Neuronal stem cell (in vitro differentiated cells): Measurements from ENCODE around the gene PARD3.

Source experiments
- DNase-seq: peaks from one replicate; pipeline ENCODE4 v3.0.0-alpha.2; 2013; ENCODE audit warnings: low spot score
- H2AFZ ChIP-seq: one replicate; pipeline ENCODE4 v1.6.1; 2013; ENCODE audit warnings: mild to moderate bottlenecking, low read length, inconsistent platforms
- H2AK5ac ChIP-seq: 2 replicates; pipeline ENCODE4 v1.6.1; 2013; ENCODE audit warnings: low read depth, mild to moderate bottlenecking, inconsistent platforms, low read length, moderate library complexity, mixed read lengths
- H2BK120ac ChIP-seq: 2 replicates; pipeline ENCODE4 v1.6.1; 2013; ENCODE audit warnings: low read depth, mild to moderate bottlenecking, inconsistent platforms, low read length, moderate library complexity, mixed read lengths
- H2BK12ac ChIP-seq: one replicate; pipeline ENCODE4 v1.6.1; 2013; ENCODE audit warnings: low read length, inconsistent platforms
- H2BK15ac ChIP-seq: 2 replicates; pipeline ENCODE4 v1.6.1; 2013; ENCODE audit warnings: mild to moderate bottlenecking, low read length, inconsistent platforms, mixed read lengths
- H2BK5ac ChIP-seq: one replicate; pipeline ENCODE4 v1.6.1; 2013; ENCODE audit warnings: inconsistent platforms, mild to moderate bottlenecking, low read length, moderate library complexity
- H3K14ac ChIP-seq: one replicate; pipeline ENCODE4 v1.6.1; 2013; ENCODE audit warnings: low read length, inconsistent platforms
- H3K18ac ChIP-seq: 2 replicates; pipeline ENCODE4 v1.6.1; 2013; ENCODE audit warnings: low read length, inconsistent platforms
- H3K23ac ChIP-seq: 2 replicates; pipeline ENCODE4 v1.6.1; 2013; ENCODE audit warnings: low read depth, mild to moderate bottlenecking, mixed read lengths, low read length, inconsistent platforms; ENCODE audit not compliant: poor library complexity
- H3K27ac ChIP-seq: replicated peaks from 3 replicates; pipeline ENCODE4 v1.5.1; 2013; ENCODE audit warnings: low read length, inconsistent platforms
- H3K27me3 ChIP-seq, 3 experiments: 2 replicates each; pipeline ENCODE4 v1.6.1; 2013; ENCODE audit warnings: low read length in 3 of 3, mild to moderate bottlenecking in 2 of 3, inconsistent platforms in 1 of 3, low read depth in 1 of 3, mixed read lengths in 1 of 3, moderate library complexity in 1 of 3; ENCODE audit not compliant: control insufficient read depth in 3 of 3, insufficient read depth in 3 of 3
- H3K36me3 ChIP-seq, 2 donors: replicated peaks in 1 of 2; 2 replicates each; pipeline ENCODE4 v1.6.1; 2013; ENCODE audit warnings: low read length in 2 of 2; ENCODE audit not compliant: control insufficient read depth in 2 of 2, insufficient read depth in 2 of 2
- H3K4ac ChIP-seq: 2 replicates; pipeline ENCODE4 v1.6.1; 2013; ENCODE audit warnings: inconsistent platforms, mild to moderate bottlenecking, low read length, moderate library complexity
- H3K4me1 ChIP-seq, 2 donors: 1 replicate in 1 of 2; 2 replicates in 1 of 2; pipeline ENCODE4 v1.6.1; 2013; ENCODE audit warnings: low read length in 2 of 2, low read depth in 1 of 2; ENCODE audit not compliant: control insufficient read depth in 2 of 2, insufficient read depth in 1 of 2
- H3K4me2 ChIP-seq: one replicate; pipeline ENCODE4 v1.6.1; 2013; ENCODE audit warnings: mild to moderate bottlenecking, low read length, inconsistent platforms; ENCODE audit not compliant: insufficient read depth, poor library complexity, severe bottlenecking
- H3K4me3 ChIP-seq, 2 donors: 2 replicates each; pipeline ENCODE4 v1.5.1; 2013; ENCODE audit warnings: low read length in 2 of 2, mild to moderate bottlenecking in 2 of 2, inconsistent platforms in 1 of 2, moderate library complexity in 1 of 2
- H3K79me1 ChIP-seq: one replicate; pipeline ENCODE4 v1.6.1; 2013; ENCODE audit warnings: low read depth, mild to moderate bottlenecking, inconsistent platforms, low read length, moderate library complexity
- H3K9ac ChIP-seq: one replicate; pipeline ENCODE4 v1.6.1; 2013; ENCODE audit warnings: mild to moderate bottlenecking, low read depth, low read length, inconsistent platforms; ENCODE audit not compliant: poor library complexity
- H3K9me3 ChIP-seq, 2 donors: replicated peaks in 1 of 2; 2 replicates each; pipeline versions ENCODE3 to v1.6.1; 2013; ENCODE audit warnings: low read length in 2 of 2, mild to moderate bottlenecking in 2 of 2, inconsistent platforms in 1 of 2, low read depth in 1 of 2, mixed read lengths in 1 of 2, moderate library complexity in 1 of 2; ENCODE audit not compliant: control insufficient read depth in 2 of 2, insufficient read depth in 1 of 2
- H4K8ac ChIP-seq: one replicate; pipeline ENCODE4 v1.6.1; 2013; ENCODE audit warnings: low read depth, mild to moderate bottlenecking, inconsistent platforms, low read length, moderate library complexity
- H4K91ac ChIP-seq: one replicate; pipeline ENCODE4 v1.6.1; 2013; ENCODE audit warnings: low read length, low read depth, mild to moderate bottlenecking, inconsistent platforms; ENCODE audit not compliant: poor library complexity
- WGBS, 2 donors: extraction: QIAGEN DNeasy Blood & Tissue Kit; methylation state at CpG; one replicate each; pipeline ENCODE4 v1.1.7; 2013; ENCODE audit warnings: missing lambda C conversion rate in 2 of 2, mixed read lengths in 1 of 2; ENCODE audit not compliant: insufficient read length in 2 of 2, insufficient replicate concordance in 1 of 2; ENCODE audit errors: extremely low coverage in 2 of 2; 5-methylcytosine and 5-hydroxymethylcytosine counted together

Gene PARD3

DNA sequence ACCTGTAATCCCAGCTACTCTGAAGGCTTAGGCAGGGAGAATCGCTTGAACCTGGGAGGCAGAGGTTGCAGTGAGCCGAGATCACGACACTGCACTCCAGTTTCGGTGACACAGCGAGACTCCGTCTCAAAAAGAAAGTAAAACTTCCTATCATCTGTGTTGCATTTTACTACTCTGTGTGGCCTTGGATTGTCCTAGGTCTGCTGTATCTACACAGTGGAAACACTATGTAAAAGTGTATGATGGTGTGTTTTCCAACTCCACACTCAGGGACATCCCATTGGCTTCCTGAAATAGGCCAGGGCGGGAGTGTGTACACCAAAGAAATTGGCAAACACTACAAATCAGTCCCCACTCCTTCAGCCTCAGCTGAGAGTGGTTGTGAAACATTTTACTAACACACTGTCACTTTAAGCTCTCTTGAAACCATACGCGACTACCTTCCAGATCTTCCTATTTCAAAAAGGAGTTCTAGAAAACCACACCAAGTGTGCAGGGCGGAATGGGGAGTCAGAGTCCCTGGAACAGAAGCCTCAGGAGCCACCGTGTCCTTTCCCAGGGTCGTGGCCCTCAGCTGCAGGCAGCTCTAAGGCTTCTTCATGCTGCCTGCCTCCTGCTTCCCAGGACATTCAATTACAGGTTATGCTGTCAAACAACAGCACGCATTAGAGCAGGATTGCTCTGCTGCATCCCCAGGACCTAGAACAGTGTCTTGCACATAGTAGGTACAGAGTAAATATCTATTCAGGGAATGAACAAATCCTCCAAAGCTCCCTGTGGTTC lies 275.4 kb downstream of the PARD3 start:
- H3K9ac ChIP-seq = no peak overlapping the region
- no peak overlapping the region for H2BK12ac ChIP-seq
- no peaks in the 10 kb centered on the region for H3K27me3 ChIP-seq
- DNase-seq = no peak
- H2BK5ac ChIP-seq = no peak overlapping the region
- WGBS, 2 donors = no CpG with 5 or more reads among the region's 13 CpGs
- H3K14ac ChIP-seq = no peak overlapping the region
- no peak overlapping the region for H3K4me2 ChIP-seq
- H3K79me1 ChIP-seq = no peaks in the 10 kb centered on the region
- H3K18ac ChIP-seq = no peak overlapping the region
- no peak overlapping the region for H2BK15ac ChIP-seq
- no peak overlapping the region for H3K4ac ChIP-seq
- H3K4me1 ChIP-seq = peaks cover 6% of the 10 kb centered on the region in 2 donors
- H2AK5ac ChIP-seq = no peak overlapping the region
- no peak overlapping the region for H3K4me3 ChIP-seq
- H3K23ac ChIP-seq = no peak overlapping the region
- H4K8ac ChIP-seq = no peak overlapping the region
- no peaks in the 10 kb centered on the region for H3K9me3 ChIP-seq
- H3K27ac ChIP-seq = no peak overlapping the region
- no peak overlapping the region for H4K91ac ChIP-seq
- H3K36me3 ChIP-seq = no peaks in the 10 kb centered on the region
- no peak overlapping the region for H2AFZ ChIP-seq
- H2BK120ac ChIP-seq = no peak overlapping the region

DNA sequence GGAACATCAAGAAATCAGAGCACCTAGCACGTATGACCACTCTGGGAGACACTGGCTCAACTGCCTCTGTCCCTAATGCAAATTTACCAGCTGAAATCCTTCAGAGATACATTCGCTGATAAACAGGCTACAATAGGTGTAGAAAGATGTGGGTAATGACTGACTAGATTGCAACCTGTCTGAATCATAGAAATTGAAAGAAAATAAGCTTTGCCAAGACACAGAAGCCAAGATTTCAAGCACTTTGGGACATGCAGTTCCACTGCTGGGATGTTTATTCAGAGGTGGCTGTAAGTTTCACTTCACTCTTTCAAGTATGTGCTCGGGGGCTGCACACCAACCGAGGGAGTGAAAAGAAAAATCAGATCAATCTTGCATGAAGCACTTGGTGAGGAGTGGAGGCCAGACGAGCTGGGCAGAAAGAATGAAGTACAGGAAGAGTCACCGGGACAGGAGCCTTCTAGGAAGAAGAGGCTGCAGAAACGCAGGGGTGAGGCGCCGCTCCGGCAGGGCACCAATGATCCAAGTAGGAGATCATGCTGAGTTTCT lies 276.7 kb downstream of the PARD3 start:
- no peak overlapping the region for H2BK12ac ChIP-seq
- no peak overlapping the region for H2BK5ac ChIP-seq
- H3K27me3 ChIP-seq = no peaks in the 10 kb centered on the region
- H3K4me2 ChIP-seq = no peak overlapping the region
- H2AK5ac ChIP-seq = no peak overlapping the region
- no peak for DNase-seq
- H2BK15ac ChIP-seq = no peak overlapping the region
- H3K9ac ChIP-seq = no peak overlapping the region
- WGBS, 2 donors = no CpG with 5 or more reads among the region's 10 CpGs
- H3K79me1 ChIP-seq = no peaks in the 10 kb centered on the region
- H2BK120ac ChIP-seq = no peak overlapping the region
- no peak overlapping the region for H3K27ac ChIP-seq
- H3K18ac ChIP-seq = no peak overlapping the region
- H3K4me3 ChIP-seq = no peak overlapping the region
- H3K23ac ChIP-seq = no peak overlapping the region
- no peaks in the 10 kb centered on the region for H3K9me3 ChIP-seq
- H4K8ac ChIP-seq = no peak overlapping the region
- no peak overlapping the region for H2AFZ ChIP-seq
- no peak overlapping the region for H3K4ac ChIP-seq
- H4K91ac ChIP-seq = no peak overlapping the region
- no peak overlapping the region for H3K14ac ChIP-seq
- peaks cover 6% of the 10 kb centered on the region in 2 donors for H3K4me1 ChIP-seq
- H3K36me3 ChIP-seq = no peaks in the 10 kb centered on the region

DNA sequence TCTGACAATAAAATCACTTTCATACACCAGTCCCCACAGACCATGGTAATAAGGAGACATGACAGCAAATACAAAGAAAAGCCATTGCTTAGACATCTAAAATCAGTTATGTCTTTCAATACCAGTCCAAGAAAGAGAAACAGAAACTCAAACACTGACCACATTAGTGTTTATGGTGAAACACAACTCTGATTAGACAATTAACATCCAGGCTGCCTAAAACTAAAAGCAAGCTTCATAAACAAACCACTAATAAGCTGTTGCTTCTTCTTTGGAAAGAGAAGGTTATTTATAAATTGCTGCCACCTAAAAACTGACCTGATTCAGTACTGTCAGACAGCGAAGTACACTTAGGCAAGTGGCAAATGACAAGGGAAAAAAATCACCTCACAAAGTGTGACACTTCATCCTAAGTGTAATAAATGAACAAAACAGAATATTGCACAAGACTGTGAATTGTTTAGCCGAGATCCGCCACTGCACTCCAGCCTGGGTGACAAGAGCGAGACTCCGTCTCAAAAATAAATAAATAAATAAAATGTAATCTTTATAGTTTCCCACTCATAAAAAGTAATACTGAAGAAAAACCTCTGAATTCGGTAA lies 277.4 kb downstream of the PARD3 start:
- Histone ChIP-seq H3K9ac (no peak overlapping the region), H2BK15ac (no peak overlapping the region), H3K9me3 (peaks cover 0 to 3% of the 10 kb centered on the region in 2 donors), H2AFZ (no peak overlapping the region), H3K4me2 (no peak overlapping the region), H2BK120ac (no peak overlapping the region), H2BK12ac (no peak overlapping the region), H3K4me3 (no peak overlapping the region), H3K18ac (no peak overlapping the region), H3K4me1 (peaks cover 6% of the 10 kb centered on the region in 2 donors), H3K23ac (no peak overlapping the region), H3K36me3 (no peaks in the 10 kb centered on the region), H4K8ac (no peak overlapping the region), H3K27me3 (no peaks in the 10 kb centered on the region), H3K14ac (no peak overlapping the region), H3K4ac (no peak overlapping the region), H3K79me1 (no peaks in the 10 kb centered on the region), H2AK5ac (no peak overlapping the region), H2BK5ac (no peak overlapping the region), H4K91ac (no peak overlapping the region), H3K27ac (no peak overlapping the region)
- WGBS, 2 donors = no CpG with 5 or more reads among the region's 6 CpGs
- no peak for DNase-seq

DNA sequence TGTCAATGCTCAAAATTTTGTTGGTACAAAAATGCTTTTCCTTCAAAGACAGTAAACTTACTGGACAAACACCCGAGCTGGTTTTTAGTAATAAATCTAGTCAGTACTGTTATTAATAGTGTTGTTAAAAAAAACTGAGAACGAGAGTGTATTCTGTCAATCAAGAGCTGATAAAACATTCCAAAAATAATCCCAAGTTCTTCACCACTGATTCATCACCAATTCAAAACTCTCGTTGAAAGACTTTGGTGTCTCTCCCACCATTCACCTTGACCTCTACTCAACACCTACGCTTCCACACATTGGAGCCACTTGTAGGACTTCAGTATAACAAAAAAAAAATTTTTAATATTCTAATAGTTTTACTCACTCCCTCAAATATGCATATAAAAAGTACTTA lies 279.2 kb downstream of the PARD3 start:
- no peak overlapping the region for H2AK5ac ChIP-seq
- no peak overlapping the region for H2BK120ac ChIP-seq
- H3K4me1 ChIP-seq = peaks cover 6% of the 10 kb centered on the region in 2 donors
- no peak overlapping the region for H3K23ac ChIP-seq
- H3K9me3 ChIP-seq = peaks cover 0 to 9% of the 10 kb centered on the region in 2 donors
- WGBS, 2 donors = no CpG with 5 or more reads among the region's 4 CpGs
- no peak overlapping the region for H4K8ac ChIP-seq
- DNase-seq = no peak
- H3K18ac ChIP-seq = no peak overlapping the region
- H3K14ac ChIP-seq = no peak overlapping the region
- no peak overlapping the region for H2BK15ac ChIP-seq
- no peak overlapping the region for H2BK5ac ChIP-seq
- H2BK12ac ChIP-seq = no peak overlapping the region
- H3K27ac ChIP-seq = no peak overlapping the region
- no peak overlapping the region for H2AFZ ChIP-seq
- H4K91ac ChIP-seq = no peak overlapping the region
- H3K4me2 ChIP-seq = no peak overlapping the region
- no peaks in the 10 kb centered on the region for H3K27me3 ChIP-seq
- no peak overlapping the region for H3K9ac ChIP-seq
- no peaks in the 10 kb centered on the region for H3K36me3 ChIP-seq
- no peaks in the 10 kb centered on the region for H3K79me1 ChIP-seq
- no peak overlapping the region for H3K4me3 ChIP-seq
- H3K4ac ChIP-seq = no peak overlapping the region
